Suppressor macrophage treated with lipopolysaccharide for 4 hours (primary cell): ENCODE results near the gene IGF2R.
"Not testable (repeated sequence)": the region's sequence is repeated elsewhere in the genome, so short reads cannot be mapped to it uniquely, and the experiment has no call there.

Experiments used
- DNase-seq: peaks from one replicate; pipeline ENCODE4 v3.0.0-alpha.2; 2020

IGF2R gene

DNA sequence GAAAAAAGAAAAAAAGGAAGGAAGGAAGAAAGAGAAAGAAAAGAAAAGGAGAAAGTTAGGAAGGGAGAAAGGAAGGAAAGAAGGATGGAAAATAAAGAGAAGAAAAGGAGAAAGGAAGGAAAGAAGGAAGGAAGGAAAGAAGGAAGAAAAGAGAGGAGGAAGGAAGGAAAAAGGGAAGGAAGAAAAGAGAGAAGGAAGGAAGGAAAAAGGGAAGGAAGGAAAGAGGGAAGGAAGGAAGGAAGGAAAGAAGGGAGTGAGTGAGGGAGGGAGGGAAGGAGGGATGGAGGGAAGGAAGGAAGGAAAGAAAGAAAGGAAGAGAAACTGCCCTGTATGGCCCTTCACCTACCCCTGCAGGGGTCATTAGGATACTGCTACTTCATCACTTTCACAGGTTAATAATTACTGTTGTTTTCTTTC lies 12.9 kb upstream of the IGF2R start:
- no peak for DNase-seq

DNA sequence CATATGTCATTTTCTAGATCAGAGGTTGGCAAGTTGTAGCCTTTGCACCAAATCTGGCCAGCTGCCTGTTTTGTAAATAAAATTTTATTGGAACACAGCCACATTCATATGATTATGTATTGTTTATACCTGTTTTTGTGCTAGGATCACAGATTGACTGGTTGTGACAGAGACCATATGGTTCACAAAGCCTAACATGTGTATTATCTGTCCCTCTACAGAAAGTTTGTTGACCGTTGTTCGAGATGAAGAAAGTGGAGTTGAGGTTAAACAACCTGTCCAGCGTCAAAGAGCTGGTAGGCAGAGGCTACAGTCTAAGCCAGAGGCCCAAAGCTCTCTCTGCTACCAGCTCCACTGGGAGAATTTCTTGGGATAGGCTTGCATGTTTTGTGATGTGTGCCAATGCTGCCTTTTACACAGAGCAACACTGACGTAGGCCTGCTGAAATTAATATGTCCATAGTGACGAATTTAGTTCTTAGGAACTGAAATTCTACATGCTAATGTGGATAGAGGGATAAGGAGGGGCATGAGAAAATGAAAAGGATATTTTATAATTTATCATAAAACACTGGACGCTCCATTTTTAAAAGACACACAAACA lies 11.7 kb upstream of the IGF2R start:
- no peak for DNase-seq

DNA sequence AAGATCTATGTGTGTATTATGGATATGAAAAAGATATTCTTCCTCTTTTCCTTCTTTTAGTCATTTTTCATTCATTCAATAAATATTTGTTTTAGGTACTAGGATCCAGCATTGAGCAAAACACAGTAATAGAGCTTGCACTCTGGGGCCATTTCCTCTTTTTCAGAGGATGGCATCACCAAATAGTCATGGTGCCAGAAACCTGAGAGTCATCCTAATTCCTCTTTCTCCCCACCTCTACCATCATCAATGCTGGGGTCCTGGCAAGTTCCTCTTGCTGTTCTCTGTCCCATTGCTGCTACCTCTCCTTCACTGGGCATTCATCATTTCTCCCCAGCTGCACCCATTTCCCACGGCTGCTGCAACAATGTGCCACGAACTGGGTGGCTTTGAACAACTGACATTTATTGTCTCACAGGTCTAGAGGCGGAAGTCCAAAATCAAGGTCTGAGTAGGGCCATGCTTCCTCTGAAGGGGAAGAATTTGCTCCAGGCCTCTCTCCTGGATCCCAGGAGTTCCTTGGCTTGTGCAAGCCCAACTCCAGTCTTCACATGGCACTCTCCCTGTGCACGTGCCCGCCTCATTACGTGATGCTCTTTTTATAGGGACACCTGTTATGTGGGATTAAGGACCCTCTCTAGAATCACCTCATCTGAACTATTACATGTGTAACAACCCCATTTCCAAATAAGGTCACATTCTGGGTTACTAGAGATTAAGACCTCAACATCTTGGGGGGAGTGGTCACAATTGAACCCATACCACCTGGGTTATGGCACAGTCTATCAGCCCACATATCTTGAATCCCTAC lies 9.5 kb upstream of the IGF2R start:
- DNase-seq: peak; percentile 96

DNA sequence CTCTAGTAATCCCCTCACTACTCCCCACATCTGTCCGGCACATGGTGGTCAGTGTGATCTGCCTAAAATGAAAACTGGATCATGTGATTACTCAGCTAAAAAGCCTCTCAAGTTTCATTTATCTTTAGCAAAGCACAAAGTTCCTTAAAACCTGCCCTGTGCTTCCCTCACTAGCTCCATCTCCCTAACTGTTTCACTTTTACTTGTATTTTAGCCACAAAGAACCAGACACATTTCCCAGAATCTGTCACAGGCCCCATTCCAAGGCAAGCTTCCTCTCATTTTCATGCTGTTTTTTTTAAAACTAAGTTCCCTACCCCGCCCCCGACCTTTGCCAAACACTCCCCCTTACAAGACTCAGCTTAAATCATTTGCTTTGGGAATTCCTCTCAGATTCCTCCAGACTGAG lies 8.9 kb upstream of the IGF2R start:
- peak; percentile 95 for DNase-seq

DNA sequence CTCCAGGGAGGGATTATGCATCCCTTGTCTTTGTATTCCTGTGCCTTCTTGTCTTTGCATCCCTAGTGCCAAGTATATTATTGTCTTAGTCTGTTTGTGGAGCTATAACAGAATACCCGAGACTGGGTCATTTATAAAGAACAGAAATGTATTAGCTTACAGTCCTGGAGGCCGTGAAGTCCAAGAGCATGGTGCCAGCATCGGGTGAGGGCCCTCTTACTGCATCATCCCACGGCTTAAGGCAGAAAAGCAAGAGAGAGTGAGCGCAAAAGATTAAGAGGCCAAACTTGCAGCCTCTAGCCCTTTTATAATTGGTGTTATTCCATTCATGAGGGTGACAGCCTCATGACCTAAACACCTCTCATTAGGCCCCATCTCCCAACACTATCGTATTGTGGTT lies 8.4 kb upstream of the IGF2R start:
- DNase-seq: no peak

DNA sequence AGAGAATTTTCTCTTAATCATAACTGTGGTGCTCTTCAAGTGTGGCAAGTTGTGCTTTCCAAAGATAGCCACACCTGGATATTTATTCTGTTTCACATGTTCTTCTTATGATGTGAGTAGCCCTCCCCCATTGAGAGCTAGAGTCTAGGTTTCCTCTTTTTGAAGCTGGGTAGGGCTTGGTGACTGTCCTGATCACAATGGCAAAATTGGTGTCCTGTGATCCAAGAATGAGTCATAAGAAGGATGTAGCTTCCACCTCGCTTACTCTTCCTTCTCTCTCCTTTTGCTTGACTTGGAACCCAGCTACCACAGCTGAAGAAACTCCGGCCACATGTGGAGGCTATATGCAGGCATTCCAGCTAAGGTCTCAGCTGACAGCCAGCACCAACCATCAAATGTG lies 7.4 kb upstream of the IGF2R start:
- DNase-seq: peak; percentile 90

DNA sequence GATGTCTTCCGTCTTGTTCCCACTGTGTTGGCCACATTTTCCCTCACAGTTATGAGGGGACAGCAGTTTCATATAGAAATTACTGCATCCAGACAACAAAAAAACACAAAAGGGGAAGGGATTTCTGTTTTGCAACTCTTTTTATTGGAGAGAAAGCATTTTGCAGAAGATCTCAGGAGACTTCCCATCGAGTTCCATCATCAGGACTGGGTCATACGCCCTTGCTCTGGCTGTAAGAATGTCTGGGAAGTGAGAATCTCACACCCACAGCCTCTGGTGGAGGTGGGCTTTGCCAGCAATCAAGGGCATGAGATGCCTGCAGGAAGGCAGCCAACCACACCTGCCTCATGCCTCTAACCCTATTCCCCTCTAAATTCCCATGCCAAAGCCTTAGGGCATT lies 5.8 kb upstream of the IGF2R start:
- DNase-seq: peak; percentile 78

DNA sequence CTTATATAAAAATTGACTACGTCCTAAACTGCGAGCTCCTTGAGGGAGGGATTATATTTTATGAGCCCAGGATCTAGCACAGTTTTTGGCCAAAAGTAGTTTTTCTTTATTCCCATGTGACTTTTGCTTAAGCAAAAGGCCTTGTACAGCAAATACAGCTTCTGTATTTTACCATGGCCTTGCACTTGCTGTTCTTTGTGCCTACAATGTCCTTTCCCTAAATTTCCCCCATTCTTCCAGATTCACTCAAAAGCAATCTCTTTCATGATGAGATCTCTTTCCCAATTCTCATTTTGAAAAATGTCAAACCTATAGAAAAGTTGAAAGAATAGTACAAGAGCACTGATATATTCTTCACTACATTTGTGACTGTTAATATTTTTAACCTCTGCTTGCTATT lies 4.8 kb upstream of the IGF2R start:
- no peak for DNase-seq

DNA sequence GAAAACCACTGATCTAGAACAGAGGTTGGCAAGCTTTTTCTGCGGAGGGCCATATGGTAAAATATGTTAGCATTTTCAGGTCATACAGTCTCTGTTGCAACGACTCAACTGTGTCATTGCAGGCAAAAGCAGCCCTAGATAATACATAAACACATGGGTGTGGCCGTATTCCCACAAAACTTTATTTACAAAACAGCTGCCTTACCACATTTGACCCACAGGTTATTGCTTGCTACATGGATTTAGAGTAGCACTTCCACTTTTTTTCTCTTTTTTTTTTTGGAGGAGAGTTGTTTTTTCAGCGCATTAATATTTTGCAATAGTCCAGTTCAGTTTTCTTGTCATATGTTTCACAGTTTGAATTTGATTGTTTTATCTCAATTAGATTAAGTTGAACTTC lies 2.5 kb upstream of the IGF2R start:
- DNase-seq: peak; percentile 85

DNA sequence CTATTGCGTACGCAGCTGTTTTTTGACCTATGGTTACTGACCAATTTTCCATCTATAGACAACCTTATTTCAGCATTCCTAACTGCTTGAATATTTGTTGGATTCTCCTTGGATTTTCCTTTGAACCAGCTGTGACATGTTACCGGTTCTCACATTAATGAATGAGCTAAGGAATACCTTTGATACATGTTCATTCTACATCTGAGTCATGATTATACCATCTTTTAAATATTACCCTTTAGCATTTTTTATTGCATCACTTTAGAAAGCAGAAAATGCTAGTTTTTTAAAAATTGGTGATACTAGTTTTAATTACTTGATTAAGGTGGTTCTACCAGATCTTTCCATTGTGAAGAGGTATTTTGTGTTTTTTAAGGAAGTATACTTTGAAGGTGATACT lies 1.9 kb upstream of the IGF2R start:
- DNase-seq: no peak

DNA sequence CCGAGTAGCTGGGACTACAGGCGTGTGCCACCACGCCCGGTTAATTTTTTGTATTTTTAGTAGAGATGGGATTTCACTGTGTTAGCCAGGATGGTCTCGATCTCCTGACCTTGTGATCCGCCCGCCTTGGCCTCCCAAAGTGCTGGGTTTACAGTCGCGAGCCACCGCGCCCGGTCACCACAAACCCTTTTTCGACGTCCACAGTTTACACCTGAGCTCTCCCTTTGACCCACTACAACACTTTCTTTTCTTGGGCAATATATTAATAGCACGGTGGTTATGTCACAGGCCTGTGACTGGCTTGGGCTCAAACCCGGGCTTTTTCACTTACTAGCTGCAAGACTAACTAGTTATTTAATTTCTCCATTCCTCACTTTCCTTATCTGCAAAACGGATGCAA lies 1.3 kb upstream of the IGF2R start:
- DNase-seq: not testable (repeated sequence)

DNA sequence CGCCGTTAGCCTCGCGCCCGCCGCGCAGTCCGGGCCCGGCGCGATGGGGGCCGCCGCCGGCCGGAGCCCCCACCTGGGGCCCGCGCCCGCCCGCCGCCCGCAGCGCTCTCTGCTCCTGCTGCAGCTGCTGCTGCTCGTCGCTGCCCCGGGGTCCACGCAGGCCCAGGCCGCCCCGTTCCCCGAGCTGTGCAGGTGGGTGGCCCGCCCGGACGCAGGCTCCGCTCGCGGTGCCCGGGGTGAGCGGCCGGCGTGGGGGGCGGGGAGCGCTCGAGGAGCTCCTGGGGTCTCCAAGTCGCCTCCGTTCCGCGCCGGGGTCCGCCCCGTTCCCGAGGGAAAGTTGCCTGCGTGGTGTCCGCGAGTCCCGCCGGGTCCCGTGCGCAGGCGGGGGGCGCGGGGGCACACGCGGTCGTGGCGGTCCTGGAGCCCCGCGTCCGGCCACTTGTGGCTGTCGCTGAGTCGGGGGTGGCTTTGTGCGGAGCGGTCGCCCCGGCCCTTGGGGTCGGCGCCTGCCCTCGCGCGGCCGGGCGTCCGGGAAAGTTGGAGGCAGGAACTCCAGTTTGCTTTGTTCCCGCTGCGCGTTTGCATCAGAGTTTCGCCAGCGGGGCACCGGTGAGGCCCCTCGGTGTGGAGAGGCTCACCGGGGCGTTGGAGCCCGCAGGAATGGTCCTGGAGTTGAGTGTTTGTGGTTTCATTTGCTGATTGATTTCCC lies 476 bp downstream of the IGF2R start:
- DNase-seq: peak; percentile 61

DNA sequence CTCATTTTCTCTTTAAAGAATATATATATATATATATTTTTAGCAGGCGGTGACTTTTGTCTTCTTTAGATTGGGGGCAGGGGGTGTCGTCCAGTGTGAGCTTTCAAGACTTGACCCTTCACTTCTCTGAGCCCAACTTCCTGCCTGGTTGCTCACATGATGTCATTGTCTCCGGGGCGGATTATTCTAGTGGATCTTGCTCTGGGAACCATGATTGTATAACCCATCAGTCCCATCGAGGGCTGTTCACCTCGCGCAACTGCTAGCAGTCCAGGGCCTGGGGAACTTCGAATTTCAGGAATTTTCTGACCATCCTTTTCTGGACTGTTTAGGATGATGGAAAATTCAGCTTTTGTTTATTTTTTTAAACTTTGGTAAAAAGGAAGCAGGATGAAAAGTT lies 1.0 kb downstream of the IGF2R start:
- DNase-seq: peak; percentile 87

DNA sequence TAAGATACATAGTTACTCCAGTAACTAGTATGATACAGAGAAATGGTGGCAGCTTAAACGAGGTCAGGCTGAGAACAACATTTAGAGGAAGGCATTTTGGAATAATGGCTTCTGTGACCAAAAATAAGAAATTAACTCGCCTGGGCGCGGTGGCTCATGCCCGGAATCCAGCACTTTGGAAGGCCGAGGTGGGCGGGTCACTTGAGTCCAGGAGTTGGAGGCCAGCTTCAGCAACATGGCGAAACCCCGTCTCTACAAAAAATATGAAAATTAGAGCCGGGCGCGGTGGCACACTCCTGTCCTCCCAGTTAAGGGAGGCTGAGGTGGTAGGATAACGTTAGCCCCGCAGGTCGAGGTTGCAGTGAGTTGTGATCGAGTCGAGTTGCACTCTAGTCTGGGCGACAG lies 1.8 kb downstream of the IGF2R start:
- DNase-seq: no peak

DNA sequence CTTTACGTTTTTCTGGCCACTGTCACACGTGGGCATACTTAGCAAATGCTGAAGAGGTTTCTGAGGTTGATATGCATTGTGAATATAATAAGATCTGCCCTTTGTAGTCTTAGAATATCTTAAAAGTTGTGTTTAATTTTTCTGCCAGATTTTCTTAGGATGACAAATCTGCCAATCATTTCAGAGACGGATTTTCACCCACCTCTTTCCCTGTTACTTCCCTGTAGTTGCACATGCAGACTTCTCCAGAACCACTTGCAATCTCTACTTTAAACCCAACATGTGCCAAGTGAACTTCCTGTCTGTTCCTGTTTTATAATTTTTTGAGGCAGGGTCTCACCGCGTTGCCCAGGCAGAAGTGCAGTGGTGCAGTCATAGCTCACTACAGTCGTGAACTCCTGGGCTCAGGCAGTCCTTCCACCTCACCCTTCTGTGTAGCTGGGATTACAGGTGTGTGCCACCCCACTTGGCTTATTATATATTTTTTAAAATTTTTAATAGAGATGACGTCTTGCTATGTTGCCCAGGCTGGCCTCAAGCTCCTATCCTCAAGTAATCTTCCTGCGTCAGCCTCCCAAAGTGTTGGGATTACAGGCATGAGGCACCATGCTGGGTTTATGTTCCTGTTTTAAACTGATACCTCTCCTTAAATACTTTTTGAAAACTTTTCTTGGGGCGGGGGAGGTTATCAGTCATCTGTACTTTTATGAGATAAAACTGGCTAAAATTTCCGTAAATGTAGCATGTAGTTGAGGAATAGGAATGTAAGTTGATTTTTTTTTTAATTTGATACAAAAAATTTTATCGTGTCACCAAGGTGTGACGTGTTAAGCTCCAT lies 2.7 kb downstream of the IGF2R start:
- no peak for DNase-seq

DNA sequence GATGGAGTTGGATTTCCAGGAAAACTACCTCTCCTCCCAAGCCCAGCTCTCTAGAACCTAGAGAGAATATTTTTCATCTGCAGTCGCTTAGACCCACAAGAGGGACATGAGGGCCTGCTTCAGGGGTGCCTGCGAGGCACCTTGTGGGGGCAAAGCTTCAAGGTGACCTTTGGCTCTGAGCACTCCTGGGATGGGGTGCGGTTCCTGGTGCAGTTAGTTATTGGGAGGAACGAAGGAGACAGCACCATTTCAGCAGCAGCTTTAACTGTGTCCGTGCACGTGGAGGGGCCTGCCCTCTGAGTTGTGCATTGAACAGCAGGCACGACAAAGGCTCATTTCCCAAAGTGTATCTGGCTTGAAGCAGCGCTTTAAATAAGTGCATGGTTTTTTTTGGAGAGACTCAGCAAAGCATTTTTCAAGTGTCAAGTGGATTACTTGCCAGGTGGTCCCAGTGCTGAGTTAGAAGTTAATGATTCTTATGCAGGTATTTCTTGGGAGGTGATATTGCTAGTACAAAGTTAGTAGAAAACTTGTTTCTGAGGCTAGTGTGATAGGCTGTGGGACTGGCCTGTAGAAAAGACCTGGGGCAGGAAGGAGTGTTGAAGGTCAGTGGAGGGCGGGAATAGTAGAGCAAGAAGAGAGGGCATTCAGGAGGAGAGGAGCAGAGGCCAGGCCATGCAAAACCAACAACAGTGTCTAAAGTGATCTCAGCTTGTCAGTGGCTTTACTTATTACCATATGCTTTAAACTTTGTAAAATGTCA lies 3.8 kb downstream of the IGF2R start:
- DNase-seq: no peak

DNA sequence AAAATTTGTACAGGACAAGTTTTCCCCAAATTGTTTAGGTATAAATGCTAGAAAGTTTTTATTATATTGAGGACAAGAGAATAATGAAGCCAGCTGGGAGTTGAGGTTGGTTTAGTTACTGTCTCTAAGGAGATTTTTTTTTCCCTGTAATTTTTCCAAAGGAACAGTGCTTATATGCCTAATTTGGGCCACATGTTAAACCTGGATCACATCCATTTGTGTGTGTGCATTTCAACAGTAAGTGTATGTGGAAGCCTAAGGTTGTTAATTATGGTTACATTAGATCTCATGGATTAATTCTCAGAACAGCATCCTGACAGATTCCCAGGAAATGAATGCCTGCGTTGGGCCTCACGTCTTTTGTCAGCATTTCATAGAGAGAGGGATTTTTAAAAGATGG lies 4.5 kb downstream of the IGF2R start:
- no peak for DNase-seq

DNA sequence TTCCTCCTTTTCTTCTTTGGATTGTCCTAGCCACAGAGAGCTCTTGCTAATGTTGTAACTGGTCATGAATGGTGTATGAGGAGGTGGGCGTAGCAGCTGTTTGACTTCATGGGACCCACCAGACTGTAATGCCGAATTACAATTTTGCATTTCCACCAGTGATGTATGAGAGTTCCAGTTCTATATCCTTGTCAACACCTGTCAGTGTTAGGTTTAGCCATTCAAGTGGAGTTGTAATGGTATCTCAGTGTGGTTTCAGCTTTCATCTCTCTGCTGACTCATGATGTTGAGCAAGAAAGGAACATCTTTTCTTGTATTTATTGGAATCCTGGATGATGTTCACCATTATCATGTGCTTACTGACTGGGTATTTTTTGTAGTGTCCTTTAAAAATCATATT lies 5.1 kb downstream of the IGF2R start:
- DNase-seq: peak; percentile 82

DNA sequence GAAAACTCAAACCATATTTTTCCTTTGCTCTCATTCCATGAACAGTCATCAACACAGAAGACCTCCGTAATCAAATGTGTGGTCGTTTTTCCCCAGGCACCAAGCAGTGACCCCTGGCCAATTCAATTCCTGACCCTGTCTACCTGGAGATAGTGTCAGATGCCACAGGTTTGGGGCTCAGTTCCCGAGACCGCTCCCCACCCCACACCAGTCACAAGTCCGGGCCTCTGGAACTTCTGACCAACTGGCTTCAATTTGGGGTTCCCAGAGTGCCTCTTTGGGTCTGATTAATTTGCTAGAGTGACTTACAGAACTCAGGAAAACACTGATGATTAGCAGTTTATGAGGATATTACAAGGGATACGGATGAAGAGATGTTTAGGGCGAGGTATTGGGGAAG lies 6.0 kb downstream of the IGF2R start:
- DNase-seq: no peak

DNA sequence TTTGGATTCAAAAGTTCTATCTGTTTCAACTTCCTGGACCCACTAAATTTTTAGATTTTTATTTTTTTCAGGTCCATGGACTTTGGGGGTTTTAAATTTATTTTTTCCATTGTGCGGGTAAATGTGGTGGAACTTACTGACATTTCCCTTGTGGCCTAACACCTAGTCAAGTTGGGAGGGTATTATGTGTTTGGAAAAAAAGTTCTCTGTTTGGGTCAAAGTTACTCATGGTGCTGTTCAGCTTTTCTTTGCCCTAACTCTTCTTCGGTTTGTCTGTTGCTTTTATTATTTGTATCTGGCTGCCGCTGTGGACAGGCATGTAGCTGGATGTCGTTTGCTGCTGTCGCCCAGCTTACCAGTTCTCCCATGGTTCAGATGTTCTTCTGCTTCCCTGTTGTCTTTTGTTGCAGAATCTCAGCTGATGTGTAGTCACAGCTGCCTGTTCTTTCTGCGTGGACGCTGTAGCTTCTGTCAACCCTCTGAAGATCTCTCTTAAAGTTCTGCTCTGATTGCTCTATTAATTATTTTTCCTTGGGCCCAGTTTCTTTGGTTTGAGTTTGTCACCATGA lies 7.9 kb downstream of the IGF2R start:
- no peak for DNase-seq

DNA sequence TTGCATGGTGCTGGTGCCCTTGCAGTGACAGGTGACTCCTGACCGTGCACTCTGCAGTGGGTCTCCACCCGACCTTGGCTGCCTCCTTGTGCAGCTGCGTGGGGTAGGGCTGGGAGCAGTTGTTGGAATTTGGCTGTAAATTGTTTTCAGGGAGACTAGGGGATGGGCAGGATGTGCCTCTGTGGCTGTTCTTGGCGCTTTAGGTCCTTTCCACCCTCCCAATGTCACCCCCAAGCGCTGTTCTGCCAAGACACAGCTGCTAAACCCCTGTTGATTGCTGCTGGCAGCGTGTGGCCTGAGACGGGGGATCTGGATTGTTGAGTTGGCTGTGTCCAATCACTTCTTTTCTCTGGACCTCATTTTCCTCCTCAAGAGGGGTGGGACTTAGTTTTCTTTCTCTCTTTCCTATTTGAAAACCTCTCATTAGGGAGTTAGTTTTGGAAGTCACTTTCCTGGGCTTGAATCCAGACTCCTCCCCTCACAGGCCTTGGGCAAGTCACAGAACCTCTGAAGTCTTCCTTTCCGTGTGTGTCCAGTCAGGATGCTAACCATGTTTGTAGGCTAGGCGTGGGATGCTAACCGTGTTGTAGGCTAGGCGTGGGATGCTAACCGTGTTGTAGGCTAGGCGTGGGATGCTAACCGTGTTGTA lies 8.5 kb downstream of the IGF2R start:
- no peak for DNase-seq

DNA sequence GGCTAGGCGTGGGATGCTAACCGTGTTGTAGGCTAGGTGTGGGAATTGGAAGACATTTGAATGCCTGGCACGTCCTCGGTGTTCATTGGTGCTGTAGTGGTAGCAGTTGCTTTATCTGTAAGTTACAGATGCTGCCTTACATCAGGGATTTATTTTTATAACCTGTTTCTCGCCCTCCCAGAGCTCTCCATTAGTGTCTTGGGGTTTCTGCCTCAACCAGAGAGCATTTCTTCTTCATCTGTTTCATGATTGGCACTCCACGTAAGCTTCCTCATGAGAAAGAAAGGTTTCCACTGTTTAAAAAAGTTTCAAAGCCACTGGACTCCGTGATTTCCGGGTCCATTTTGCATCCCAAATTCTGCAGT lies 9.0 kb downstream of the IGF2R start:
- no peak for DNase-seq
